GM12878 (cell line): ENCODE measurements around the gene TLE7. TPM values are rescaled to one million over a fixed set of nuclear protein-coding genes. Genes with fewer than 3 reads are reported as not detected.

ENCODE experiments used
- ATAC-seq: fragments of 200-7000 bp; cut with Tn5 transposase; 3 replicates; pipeline ENCODE4 v1.9.1; 2020; ENCODE audit warnings: mild to moderate bottlenecking, moderate library complexity
- BruUV-seq: library from RNA; stranded (reverse); fragments of 400-500 nt; replicated peaks from 2 replicates; lab custom pipeline; 2021; lab: Mats Ljungman, UMichigan
- CTCF ChIA-PET: fragments of 300-600 bp; sonication (Branson Sonifier 250); formaldehyde crosslinking; extraction: SDS; loops from one replicate; lab custom pipeline; 2021; ENCODE audit warnings: inconsistent platforms; lab: Yijun Ruan, JAX
- POLR2A ChIA-PET: fragments of 350-600 bp; formaldehyde crosslinking; extraction: SDS; loops from one replicate; lab custom pipeline; 2021; ENCODE audit warnings: inconsistent platforms; lab: Charles Lee
- RAD21 ChIA-PET: fragments of 300-600 bp; sonication (Branson Sonifier 250); formaldehyde crosslinking; loops from one replicate; lab custom pipeline; 2023; ENCODE audit warnings: antibody characterized with exemption; ENCODE audit not compliant: unreplicated experiment; lab: Charles Lee
- SMC1A ChIA-PET: fragments of 300-600 bp; sonication (Branson Sonifier 250); formaldehyde crosslinking; loops from one replicate; lab custom pipeline; 2023; ENCODE audit not compliant: unreplicated experiment, uncharacterized antibody; lab: Charles Lee
- DNase-seq: peaks from one replicate; pipeline ENCODE4 v3.0.0-alpha.2; 2011; ENCODE audit warnings: low read depth, low spot score
- FAIRE-seq: peaks from 3 replicates; lab custom pipeline; 2011; peaks lifted over from hg19 to GRCh38; lab: Jason Lieb, UNC
- H2AFZ ChIP-seq: 2 replicates; pipeline ENCODE4 v1.6.0; 2011; ENCODE audit warnings: low read depth, low read length, control low read depth; ENCODE audit not compliant: control insufficient read depth
- H3K27ac ChIP-seq: 2 replicates; pipeline ENCODE4 v1.5.1; 2011; ENCODE audit warnings: control low read depth; ENCODE audit not compliant: control insufficient read depth, insufficient read depth
- H3K27me3 ChIP-seq, 2 experiments: replicated peaks in 1 of 2; 2 replicates each; pipeline versions ENCODE4 v1.6.0 to v1.6.1; 2011; ENCODE audit warnings: low read length in 1 of 2; ENCODE audit not compliant: control insufficient read depth in 2 of 2, insufficient read depth in 2 of 2
- H3K36me3 ChIP-seq, 2 experiments: 2 replicates each; pipeline ENCODE4 v1.5.1; 2011; ENCODE audit warnings: low read length in 1 of 2; ENCODE audit not compliant: control insufficient read depth in 2 of 2, insufficient read depth in 2 of 2
- H3K4me1 ChIP-seq: 2 replicates; pipeline ENCODE4 v1.6.1; 2011; ENCODE audit warnings: mild to moderate bottlenecking, low read length, moderate library complexity, mixed read lengths; ENCODE audit not compliant: control insufficient read depth, insufficient read depth
- H3K4me2 ChIP-seq: 2 replicates; pipeline ENCODE4 v1.6.0; 2011; ENCODE audit warnings: control low read depth; ENCODE audit not compliant: control insufficient read depth, insufficient read depth
- H3K4me3 ChIP-seq: fragments of 200-600 bp; sonication (generic); 2 replicates; pipeline ENCODE4 v1.5.1; 2016
- H3K79me2 ChIP-seq: 2 replicates; pipeline ENCODE4 v1.6.0; 2011; ENCODE audit warnings: low read length; ENCODE audit not compliant: control insufficient read depth, insufficient read depth
- H3K9ac ChIP-seq: 2 replicates; pipeline ENCODE4 v1.8.0; 2011; ENCODE audit warnings: low read length, control low read depth, mixed read lengths; ENCODE audit not compliant: control insufficient read depth, insufficient read depth
- H3K9me3 ChIP-seq: replicated peaks from 3 replicates; pipeline ENCODE4 v1.5.1; 2011; ENCODE audit warnings: mild to moderate bottlenecking, low read length; ENCODE audit not compliant: control insufficient read depth, insufficient read depth
- H4K20me1 ChIP-seq: 2 replicates; pipeline ENCODE4 v1.6.0; 2011; ENCODE audit not compliant: control insufficient read depth, insufficient read depth
- CREB1 ChIP-seq: IDR thresholded peaks from 2 replicates; pipeline ENCODE4 v1.6.1; 2012; ENCODE audit warnings: low read depth, mild to moderate bottlenecking, inconsistent platforms
- EGR1 ChIP-seq, 2 experiments: IDR thresholded peaks; 1 replicate in 1 of 2; 2 replicates in 1 of 2; pipeline ENCODE4 v1.6.1; 2011 to 2012; ENCODE audit warnings: low read depth in 2 of 2, low read length in 2 of 2, borderline replicate concordance in 1 of 2, mild to moderate bottlenecking in 1 of 2, moderate library complexity in 1 of 2
- ELK1 ChIP-seq: IDR thresholded peaks from 2 replicates; pipeline ENCODE4 v1.6.1; 2012; ENCODE audit warnings: low read depth, low read length, improper control_type of control experiment
- MEF2A ChIP-seq: IDR thresholded peaks from 2 replicates; pipeline ENCODE4 v1.6.1; 2011; ENCODE audit warnings: low read depth, mild to moderate bottlenecking, low read length, moderate library complexity; ENCODE audit not compliant: insufficient read depth
- MYC ChIP-seq: IDR thresholded peaks from 2 replicates; pipeline ENCODE4 v1.6.1; 2011; ENCODE audit warnings: mild to moderate bottlenecking, low read length, moderate library complexity, inconsistent platforms; ENCODE audit not compliant: insufficient read depth, insufficient replicate concordance, insufficient read length, severe bottlenecking
- NKRF ChIP-seq: fragments of 450-650 bp; conservative IDR thresholded peaks from 2 replicates; pipeline ENCODE4 v1.6.1; 2017; ENCODE audit warnings: mild to moderate bottlenecking, moderate library complexity
- NRF1 ChIP-seq: conservative IDR thresholded peaks from 2 replicates; pipeline ENCODE4 v1.6.1; 2011; ENCODE audit warnings: mild to moderate bottlenecking, low read depth, low read length, improper control_type of control experiment
- PAX5 ChIP-seq: IDR thresholded peaks from 2 replicates; pipeline ENCODE4 v1.6.1; 2011; ENCODE audit warnings: low read depth, low read length, borderline replicate concordance
- POLR2AphosphoS5 ChIP-seq: IDR thresholded peaks from 2 replicates; pipeline ENCODE4 v1.6.1; 2011; ENCODE audit warnings: mild to moderate bottlenecking, low read length, inconsistent platforms
- RUNX3 ChIP-seq: IDR thresholded peaks from 2 replicates; pipeline ENCODE4 v1.6.1; 2012; ENCODE audit warnings: low read length, inconsistent platforms
- SP1 ChIP-seq: IDR thresholded peaks from one replicate; pipeline ENCODE4 v1.6.1; 2011; ENCODE audit warnings: low read depth, low read length
- SPI1 ChIP-seq: IDR thresholded peaks from 2 replicates; pipeline ENCODE4 v1.6.1; 2011; ENCODE audit warnings: low read depth, mild to moderate bottlenecking, low read length, moderate library complexity, borderline replicate concordance; ENCODE audit not compliant: insufficient read depth
- SUPT20H ChIP-seq: IDR thresholded peaks from 2 replicates; pipeline ENCODE4 v1.6.1; 2011; ENCODE audit warnings: low read depth, mild to moderate bottlenecking, low read length, moderate library complexity, borderline replicate concordance; ENCODE audit not compliant: control insufficient read depth
- SUZ12 ChIP-seq: fragments of 200-600 bp; sonication (generic); IDR thresholded peaks from one replicate; pipeline ENCODE4 v1.6.1; 2018; ENCODE audit warnings: antibody characterized with exemption, mild to moderate bottlenecking; ENCODE audit not compliant: unreplicated experiment
- TARDBP ChIP-seq: IDR thresholded peaks from 2 replicates; pipeline ENCODE4 v1.6.1; 2016; ENCODE audit warnings: borderline replicate concordance
- WRNIP1 ChIP-seq: IDR thresholded peaks from 2 replicates; pipeline ENCODE4 v1.6.1; 2011; ENCODE audit warnings: low read depth, low read length, improper control_type of control experiment, borderline replicate concordance
- ZNF384 ChIP-seq: IDR thresholded peaks from 2 replicates; pipeline ENCODE4 v1.6.1; 2012; ENCODE audit warnings: low read depth, mild to moderate bottlenecking, low read length, improper control_type of control experiment, borderline replicate concordance
- in situ Hi-C: fragments of 300-500 bp; cut with MboI; formaldehyde crosslinking; loops from 9 replicates; pipeline ENCODE4 v1.14.3; 2018; ENCODE audit warnings: mixed read lengths
- intact Hi-C: fragments of 100-400 bp; cut with micrococcal nuclease; formaldehyde crosslinking; loops from one replicate; pipeline ENCODE4 v1.14.2; 2022; ENCODE audit not compliant: unreplicated experiment
- polyA plus RNA-seq, 11 experiments: library from polyadenylated mRNA; depleted of rRNA in 4 of 11; unstranded in 6 of 11; stranded (reverse) in 5 of 11; fragments of >200 nt; fragmentation: Nextera tagmentation in 4 of 11; fragmentation: Illumina TruSeq in 1 of 11; extraction: Ambion mirVana in 4 of 11; extraction: Trizol in 1 of 11; gene quantifications; 1 replicate in 1 of 11; 2 replicates in 10 of 11; pipeline versions ENCODE4 v1.2.1 to v1.2.3, GENCODE V29; 2011 to 2016; ENCODE audit warnings: inconsistent platforms in 2 of 11, missing spikeins in 2 of 11, low read depth in 1 of 11
- total RNA-seq, 4 experiments: library from RNA; depleted of rRNA in 3 of 4; stranded (reverse); fragments of >200 nt in 3 of 4; fragmentation: Illumina TruSeq in 1 of 4; extraction: Trizol in 1 of 4; gene quantifications; 2 replicates each; pipeline versions ENCODE4 v1.2.1 to v1.2.3, GENCODE V29; 2013 to 2021

TLE7 gene
- total and polyA plus RNA-seq, 10 of the 15 experiments (the other 5 are each of a cell fraction or from before 2014, with no cell fraction given): not detected

GRCh38 chr16:71490361-71490760, 48.5 kb upstream of the TLE7 start:
- H3K4me1 ChIP-seq: no peaks in the 10 kb centered on the region
- no peak overlapping the region for H3K4me2 ChIP-seq
- FAIRE-seq (no peak), ATAC-seq (no peak), DNase-seq (no peak)
- no peaks in the 10 kb centered on the region for H3K27me3 ChIP-seq
- H3K4me3 ChIP-seq: no peak overlapping the region
- intact Hi-C loops (no loop called here), in situ Hi-C loops (no loop called here)
- ChIA-PET SMC1A (interaction anchor here (1.0 to 1.4 kb wide), 4 partner anchors 9 to 29 kb away, joined by 3 to 5 read pairs (median 3); partner anchors contain the start of gene ZNF23), POLR2A (no interaction called here), RAD21 (interaction anchor here (1.6 kb wide), 1 partner anchor 10 kb away, joined by 3 read pairs; no protein-coding TSS in a partner anchor), CTCF (interaction anchor here (0.6 to 2.9 kb wide), 6 partner anchors 10 to 121 kb away, joined by 3 to 34 read pairs (median 4); no protein-coding TSS in a partner anchor)
- no peak for TF ChIP-seq WRNIP1
- TF ChIP-seq PAX5: no peak
- TF ChIP-seq SUZ12: no peak
- TF ChIP-seq ZNF384: no peak
- no peak for TF ChIP-seq SUPT20H
- TF ChIP-seq CREB1: no peak
- TF ChIP-seq TARDBP: no peak
- no peak for TF ChIP-seq EGR1 (IDR thresholded peaks at IDR 0.05; ENCODE audit: borderline replicate concordance in 1 of 2, low read depth in 2 of 2, low read length in 2 of 2)
- TF ChIP-seq NRF1: no peak
- no peak for TF ChIP-seq SP1
- no peak for TF ChIP-seq MEF2A
- TF ChIP-seq NKRF: no peak
- no peak for TF ChIP-seq ELK1
- no peak for TF ChIP-seq RUNX3
- no peak for TF ChIP-seq POLR2AphosphoS5
- no peak for TF ChIP-seq MYC
- no peak for TF ChIP-seq SPI1
- no peak overlapping the region for H2AFZ ChIP-seq
- BruUV-seq: no TSS peak
- no peaks in the 10 kb centered on the region for H3K79me2 ChIP-seq
- H4K20me1 ChIP-seq: no peaks in the 10 kb centered on the region
- no peak overlapping the region for H3K9ac ChIP-seq
- no peaks in the 10 kb centered on the region for H3K9me3 ChIP-seq
- no peak overlapping the region for H3K27ac ChIP-seq
- no peaks in the 10 kb centered on the region for H3K36me3 ChIP-seq
